Ramos (cell line): ENCODE results near the gene TBC1D10B.
"Not testable (repeated sequence)": the region's sequence is repeated elsewhere in the genome, so short reads cannot be mapped to it uniquely, and the experiment has no call there.

Experiments
- in situ Hi-C: fragments of 300-500 bp; cut with MboI; formaldehyde crosslinking; loops from one replicate; pipeline ENCODE4 v1.14.3; 2022; ENCODE audit warnings: low sequenced_read_pairs; ENCODE audit not compliant: unreplicated experiment

The TBC1D10B gene

DNA sequence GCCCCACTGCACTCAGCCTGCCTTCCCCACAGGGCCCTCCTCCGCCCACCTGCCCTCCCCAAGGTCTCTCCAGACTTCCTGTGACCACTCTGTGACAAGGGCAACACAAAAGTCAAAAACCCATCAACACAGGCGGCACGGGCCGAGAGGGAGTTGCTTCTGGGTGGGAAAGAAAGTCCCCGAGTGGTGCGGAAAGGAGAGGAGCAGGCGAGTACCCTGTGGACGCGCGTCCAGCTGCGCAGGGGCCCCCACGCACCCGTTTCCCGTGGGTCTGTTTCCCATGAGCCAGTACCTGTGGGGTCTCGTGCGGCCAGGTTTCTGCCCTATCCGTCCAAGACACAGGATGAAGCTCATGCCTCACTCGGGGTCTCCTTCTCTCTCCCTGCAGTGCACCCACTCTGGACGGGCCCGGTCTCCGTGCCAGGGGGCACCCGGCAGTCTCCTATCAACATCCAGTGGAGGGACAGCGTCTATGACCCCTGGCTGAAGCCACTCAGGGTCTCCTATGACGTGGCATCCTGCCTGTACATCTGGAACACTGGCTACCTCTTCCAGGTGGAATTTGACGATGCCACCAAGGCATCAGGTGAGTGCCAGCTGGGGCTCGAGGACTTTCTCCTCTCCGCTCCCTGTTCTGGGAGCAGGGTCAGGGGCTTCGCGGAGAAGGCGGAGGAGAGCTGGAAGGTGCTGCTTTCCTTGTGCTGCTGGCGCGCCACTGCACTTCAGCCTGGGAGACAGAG, 27.4 kb downstream of the TBC1D10B start:
- in situ Hi-C loops = no loop called here

DNA sequence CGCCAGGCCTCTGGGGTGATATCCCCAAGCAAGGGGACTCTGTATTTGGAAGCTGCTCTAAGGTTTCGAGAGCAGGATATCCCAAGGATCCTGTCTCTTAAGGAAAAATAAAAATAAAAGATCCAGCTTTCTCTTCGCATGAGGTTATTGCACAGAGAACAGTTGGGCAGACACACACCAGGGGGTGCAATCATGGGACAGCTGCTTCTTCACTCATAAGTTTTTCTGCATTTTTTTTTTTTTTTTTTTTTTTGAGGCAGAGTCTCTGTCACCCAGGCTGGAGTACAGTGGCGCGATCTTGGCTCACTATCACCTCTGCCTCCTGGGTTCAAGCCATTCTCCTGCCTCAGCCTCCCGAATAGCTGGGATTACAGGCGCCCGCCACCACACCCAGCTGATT, 28.3 kb downstream of the TBC1D10B start:
- in situ Hi-C loops = not testable (repeated sequence)

DNA sequence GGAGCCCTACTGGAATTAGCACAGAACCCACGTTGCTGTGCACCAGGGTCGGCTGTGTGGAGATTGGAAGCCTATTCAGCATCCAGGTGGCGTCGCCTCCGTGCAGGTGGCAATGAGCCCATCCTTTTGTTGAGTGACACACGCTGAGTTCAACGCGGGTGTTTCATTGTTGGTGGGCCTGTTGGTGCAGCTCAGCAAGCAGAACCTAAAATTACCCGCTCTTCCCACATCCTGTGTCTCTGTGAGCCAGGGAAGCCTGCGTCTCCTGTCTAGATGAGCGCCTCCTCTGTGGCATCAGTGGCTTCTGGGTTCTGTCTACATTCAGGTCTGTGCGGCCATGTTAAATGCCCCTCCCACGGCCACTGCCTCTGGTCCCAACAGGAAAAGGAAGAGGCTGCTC, 29.7 kb downstream of the TBC1D10B start:
- in situ Hi-C loops = no loop called here

DNA sequence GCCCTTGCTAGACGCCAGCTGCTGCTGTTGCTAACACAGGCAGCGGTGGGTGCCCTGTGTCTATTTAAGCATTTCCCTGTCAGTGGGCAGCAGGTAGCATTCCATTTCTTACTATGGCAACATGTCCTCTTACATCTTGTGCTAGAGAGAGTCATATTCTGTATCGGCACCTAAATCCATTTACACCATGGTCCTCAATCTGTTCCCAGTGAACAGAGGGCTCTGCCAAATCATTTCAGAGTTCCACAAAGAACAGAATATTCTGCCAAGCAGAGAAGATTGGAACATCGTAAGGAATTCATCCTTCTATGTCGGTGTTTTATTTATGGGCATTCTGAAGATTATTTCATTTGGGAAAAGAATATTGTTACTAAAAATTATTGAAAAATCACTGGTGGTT, 31.6 kb downstream of the TBC1D10B start:
- in situ Hi-C loops = not testable (repeated sequence)

DNA sequence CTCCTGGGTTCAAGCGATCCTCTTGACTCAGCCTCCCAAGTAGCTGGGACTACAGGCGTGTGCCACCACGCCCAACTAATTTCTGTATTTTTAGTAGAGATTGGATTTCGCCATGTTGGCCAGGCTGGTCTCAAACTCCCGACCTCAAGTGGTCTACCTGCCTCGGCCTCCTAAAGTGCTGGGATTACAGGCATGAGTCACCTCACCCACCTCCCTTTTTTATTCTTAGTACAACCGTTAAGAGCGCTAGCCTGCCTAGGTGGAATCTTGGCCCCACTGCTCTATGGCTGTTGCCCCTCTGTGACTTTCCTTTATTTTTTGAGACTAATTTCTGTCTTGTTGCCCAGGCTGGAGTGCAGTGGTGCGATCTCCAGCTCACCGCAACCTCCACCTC, 32.3 kb downstream of the TBC1D10B start:
- in situ Hi-C loops = not testable (repeated sequence)

DNA sequence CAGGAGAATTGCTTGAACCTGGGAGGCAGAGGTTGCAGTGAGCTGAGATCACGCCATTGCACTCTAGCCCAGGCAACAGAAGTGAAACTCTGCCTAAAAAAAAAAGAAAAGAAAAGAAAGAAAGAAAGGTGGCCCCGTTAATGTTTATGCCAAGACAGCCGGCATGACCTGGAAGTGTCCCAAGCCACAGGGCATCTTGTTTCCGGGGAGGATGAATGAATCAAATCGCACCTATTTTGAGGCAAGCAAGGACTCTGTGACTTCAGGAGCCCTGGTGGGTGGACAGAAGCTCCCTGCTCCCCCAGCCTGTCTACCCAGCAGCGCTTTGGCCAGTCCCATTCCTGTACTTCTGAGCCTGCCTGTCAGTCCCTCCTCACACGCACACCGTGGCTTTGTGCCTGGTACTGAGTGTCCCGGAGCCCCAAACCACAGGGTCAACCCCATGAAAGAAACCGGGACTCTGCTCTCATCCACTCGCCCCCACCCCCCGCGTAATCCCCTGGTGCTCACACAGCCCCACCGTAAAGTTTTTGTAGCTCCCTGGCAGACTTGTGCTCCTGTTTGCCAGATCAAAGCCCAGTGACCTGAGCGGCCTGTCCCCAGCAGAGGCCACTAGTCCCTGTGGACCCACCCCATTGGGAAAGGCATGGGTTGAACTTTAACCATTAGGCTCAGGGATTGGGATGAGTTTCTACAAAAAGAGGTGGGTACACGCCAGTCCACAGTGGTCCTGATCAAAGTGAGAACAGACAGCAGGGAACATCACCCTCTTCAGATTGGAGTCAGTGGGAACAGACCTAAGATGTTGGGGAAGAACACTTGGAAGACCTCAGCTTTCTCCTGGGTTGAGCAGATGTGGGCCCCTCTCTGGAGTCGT, 34.5 kb downstream of the TBC1D10B start:
- in situ Hi-C loops = no loop called here

DNA sequence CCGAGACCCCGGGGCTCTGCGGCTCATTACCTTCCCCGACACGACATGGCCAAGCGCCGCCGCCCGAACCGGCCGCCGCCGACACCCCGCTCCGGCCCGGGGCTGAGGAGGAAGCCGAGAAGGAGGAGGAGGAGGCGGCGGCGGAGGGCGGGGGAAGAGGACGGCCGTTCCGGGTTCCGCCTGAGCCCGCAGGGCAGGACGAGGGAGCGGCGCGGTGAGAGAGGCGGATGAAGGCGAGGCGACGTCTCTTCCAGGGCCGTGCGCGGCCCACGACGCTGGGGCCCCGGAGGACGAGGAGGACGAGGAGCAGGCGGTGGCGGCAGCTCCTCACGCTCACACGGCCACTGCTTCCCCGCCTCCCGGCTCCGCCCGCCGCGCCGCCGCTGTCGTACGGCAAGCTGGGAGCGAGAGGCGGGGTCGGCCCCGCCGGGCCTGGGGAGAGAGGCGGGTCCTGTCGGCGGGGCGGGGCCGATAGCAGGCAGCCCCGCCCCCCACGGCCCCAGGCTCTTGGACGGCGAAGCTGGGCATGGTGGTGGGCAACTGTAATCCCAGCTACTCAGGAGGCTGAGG, 35.2 kb downstream of the TBC1D10B start:
- in situ Hi-C loops = not testable (repeated sequence)

DNA sequence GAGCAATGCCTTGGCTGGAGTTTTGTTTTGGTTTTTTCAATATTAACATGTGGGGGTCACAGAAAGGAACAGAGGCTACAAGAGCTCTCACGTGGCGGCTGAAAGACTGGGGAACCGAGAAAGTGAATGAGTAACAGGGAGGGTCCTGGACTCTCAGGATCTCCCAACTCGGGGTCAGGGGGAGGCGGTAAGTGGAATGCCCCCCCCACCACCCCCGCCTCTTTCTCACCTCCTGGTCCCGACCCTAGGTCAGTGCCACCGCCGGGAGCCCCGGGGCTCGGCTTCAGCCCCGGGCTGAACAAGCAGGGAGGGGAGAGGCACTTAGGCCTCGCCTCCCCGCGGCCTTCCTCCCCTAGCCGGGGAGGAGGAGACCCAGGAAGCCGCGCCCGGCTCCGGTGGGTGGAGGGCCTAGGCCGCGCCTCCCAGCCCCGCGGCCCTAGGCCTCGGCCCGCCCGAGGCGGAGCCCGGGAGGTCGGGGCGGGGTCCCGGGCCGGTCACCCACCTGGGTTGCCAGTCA, 35.8 kb downstream of the TBC1D10B start:
- in situ Hi-C loops = not testable (repeated sequence)

DNA sequence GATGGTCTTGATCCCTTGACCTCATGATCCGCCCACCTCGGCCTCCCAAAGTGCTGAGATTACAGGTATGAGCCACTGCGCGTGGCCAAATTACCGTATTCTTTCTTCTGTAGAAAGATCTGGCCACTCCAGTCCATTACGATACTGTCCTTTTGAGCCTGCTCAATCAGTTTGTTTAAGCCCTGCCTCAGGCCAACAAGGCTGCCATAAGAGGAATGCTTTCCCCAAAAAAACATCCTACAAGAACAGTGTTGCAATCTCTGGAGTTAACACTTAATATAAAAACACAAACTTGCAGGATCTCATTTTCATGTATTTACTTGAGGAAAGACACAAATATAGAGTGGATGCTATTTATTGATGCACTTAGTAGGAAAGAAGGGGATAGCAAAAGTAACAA, 46.1 kb downstream of the TBC1D10B start:
- in situ Hi-C loops = not testable (repeated sequence)

DNA sequence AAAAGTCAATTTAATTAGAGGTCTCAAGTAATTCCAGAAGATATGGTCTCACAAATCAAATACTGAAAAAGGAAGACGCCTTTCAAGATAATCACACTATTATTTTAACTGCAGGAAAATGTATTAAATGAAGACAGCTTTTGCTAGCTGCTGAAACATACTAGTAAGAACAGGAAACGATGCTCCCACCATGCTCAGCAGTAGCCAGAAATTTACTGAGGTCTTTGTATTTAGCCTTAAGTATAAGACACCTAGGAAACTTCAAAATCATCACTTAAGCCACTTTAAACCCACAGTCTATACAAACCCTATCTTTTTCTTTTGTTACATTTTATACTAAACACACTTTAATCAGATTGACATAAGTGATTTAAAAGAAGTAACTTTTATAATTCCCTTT, 51.6 kb downstream of the TBC1D10B start:
- in situ Hi-C loops = not testable (repeated sequence)

DNA sequence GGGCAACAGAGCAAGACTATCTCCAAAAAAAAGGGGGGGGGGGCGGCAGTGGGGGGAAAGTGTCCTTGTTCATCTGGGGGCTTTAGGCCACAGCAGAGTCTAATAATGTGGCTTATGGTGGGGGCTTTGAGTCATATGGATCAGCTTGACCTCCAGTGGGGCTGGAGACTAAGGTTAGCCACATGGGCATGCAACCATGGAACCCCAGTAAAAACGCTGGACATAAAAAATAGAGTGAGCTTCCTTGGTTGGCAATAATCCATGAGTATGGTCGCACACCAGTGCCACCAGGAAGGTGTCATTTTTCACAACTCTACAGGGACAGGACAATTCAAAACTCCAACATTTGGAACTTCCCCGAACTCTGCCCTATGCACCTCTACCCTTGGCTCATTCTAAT, 59.4 kb downstream of the TBC1D10B start:
- in situ Hi-C loops = not testable (repeated sequence)

DNA sequence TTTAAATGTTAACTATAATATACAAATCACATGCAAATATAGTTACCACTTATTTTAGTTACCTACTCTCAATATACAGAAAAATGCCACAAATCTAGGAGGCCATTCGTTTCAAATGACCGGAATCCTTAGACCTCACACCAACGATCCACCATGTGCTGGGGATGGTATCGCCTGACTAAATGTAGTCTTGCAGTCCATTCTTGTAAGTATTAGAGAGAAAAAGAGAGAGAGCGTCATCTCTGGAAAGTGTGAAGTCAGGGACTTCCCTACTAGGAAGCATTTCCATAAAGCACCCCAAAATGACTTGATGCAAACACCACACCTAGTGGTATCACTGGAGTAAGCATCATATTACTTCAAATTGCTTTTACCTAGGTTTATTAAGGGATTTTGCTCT, 61.0 kb downstream of the TBC1D10B start:
- in situ Hi-C loops = not testable (repeated sequence)
